Dermis microvascular lymphatic vessel endothelial cell (primary cell): ENCODE measurements around the gene BABAM1. TPM values are rescaled to one million over a fixed set of nuclear protein-coding genes. Genes with fewer than 3 reads are reported as not detected.
A peak's percentile ranks its signal among the peaks of the same experiment; 100 is the strongest.

Source experiments
- DNase-seq, 2 donors: peaks; one replicate each; pipeline versions ENCODE4 v3.0.0 to v3.0.0-alpha.2; 2010; ENCODE audit warnings: low read depth in 2 of 2
- total RNA-seq: library from RNA; depleted of rRNA; stranded (reverse); fragments of >200 nt; gene quantifications from 2 replicates; pipeline ENCODE4 v1.2.1, GENCODE V29; 2014

BABAM1 gene
- total RNA-seq, 1 donor from 2014 or later = 80.7 TPM

DNA sequence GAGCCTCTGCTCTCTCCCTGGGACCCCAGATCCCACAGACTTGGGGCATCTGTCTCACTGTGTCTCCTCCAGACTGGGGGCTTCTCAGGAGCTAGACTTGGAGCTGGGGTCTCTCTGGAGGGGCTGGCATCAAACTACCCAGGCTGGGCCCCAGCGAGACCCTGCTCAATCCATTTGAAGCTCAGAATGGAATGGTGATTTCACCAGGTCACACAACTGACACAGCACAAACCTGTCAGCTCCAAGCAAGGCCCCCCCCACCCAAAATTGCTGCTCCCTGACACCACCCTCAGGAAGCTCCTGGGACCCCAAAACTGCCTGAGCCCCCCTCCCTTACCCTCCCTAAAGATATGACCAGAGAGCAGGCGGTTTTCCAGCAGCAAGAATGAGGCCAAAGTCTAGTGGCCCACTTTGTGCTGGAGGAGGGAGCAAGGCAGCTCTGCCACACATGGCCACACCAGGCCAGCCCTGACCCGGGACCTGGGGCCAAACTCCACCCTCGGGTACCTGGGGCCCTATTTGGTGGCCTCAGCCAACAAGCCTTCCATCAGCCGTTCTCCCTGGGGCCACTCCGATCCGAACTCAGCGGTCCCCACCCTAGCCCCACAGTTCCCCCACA, 23.9 kb upstream of the BABAM1 start:
- no peak for DNase-seq

DNA sequence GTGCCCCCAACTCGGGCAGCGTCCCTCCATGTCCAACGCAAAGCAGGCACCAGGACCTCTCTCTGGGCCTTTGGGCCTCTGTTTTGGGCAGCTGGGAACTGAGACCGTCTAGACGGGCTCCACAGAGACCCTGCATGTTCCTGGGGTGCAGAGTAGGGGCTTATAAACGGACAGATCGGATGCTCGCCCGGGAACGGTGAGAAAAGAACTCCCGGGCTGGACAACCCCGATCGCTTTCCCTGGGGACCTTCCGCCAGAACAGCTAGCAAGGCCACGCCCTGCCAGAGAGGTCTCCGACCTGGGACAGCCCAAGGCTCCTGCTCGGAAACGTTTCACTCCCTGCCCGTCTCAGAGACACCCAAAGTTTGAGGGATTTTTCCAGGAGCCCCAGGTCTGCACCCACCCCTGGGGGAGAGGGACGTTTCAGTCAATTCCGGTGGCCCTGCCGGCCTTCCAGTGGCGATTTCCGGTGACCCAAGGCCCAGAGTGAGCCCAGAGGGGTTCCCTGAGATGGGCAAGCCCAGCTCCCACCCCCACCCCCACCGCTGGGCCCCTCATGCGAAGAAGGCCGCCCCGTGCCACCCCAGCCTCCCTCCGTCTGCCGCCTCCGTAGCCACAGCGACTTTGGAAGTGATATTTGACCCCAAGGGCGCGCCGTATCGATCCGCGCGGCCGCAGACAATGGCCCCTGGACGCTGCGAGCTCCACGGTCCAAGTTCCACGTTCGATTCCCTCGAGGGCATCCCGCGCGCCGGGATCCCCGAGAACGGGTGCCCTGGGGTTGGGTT, 23.2 kb upstream of the BABAM1 start:
- DNase-seq = no peak

GRCh38 chr19:17244618-17245534, 22.4 kb upstream of the BABAM1 start:
- no peak for DNase-seq

- no peak for DNase-seq
These were observed 21.7 kb upstream of the BABAM1 start, which contains the start of gene NR2F6 for GRCh38 chr19:17245535-17245984. Gene NR2F6, minus strand, starts transcription at chr19:17245919. Its CDS starts 699 bp downstream, at chr19:17245220.

GRCh38 chr19:17246681-17247425, 20.4 kb upstream of the BABAM1 start:
- no peak for DNase-seq

GRCh38 chr19:17248011-17248776, 19.0 kb upstream of the BABAM1 start:
- DNase-seq = no peak

DNA sequence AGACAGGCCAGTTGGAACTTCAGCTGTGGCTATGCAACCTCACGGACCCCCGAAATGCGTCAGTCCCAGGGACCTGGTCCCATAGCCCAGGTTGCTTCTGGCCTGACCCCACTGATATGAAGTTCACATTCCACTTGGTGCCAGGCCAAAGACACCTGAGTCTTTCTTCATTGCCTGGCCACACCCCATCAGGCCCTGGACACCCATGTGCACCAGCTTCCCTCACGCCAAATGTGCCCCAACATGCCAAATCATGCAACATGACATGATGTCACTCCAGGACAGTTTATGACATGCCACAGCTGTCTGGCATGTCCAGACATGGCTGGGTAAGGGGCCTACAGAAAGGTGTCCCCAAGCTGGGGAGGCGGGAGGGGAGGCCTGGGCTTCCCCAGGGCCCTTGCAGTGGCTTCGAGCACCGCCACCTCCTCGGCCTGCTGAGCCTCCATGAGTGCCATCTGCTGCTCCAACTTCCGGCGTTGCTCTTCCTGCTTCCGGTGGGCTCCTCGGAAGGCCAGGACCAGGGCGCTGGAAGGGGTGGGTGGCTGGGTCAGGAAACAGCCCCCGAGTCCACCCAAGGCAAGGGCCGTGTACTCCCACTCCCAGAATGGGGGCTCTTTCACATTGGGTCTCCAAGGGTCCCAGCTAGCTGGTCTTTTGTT, 17.2 kb upstream of the BABAM1 start:
- DNase-seq = no peak

- no peak for DNase-seq
These were observed 12.6 kb upstream of the BABAM1 start for GRCh38 chr19:17254636-17255035.

DNA sequence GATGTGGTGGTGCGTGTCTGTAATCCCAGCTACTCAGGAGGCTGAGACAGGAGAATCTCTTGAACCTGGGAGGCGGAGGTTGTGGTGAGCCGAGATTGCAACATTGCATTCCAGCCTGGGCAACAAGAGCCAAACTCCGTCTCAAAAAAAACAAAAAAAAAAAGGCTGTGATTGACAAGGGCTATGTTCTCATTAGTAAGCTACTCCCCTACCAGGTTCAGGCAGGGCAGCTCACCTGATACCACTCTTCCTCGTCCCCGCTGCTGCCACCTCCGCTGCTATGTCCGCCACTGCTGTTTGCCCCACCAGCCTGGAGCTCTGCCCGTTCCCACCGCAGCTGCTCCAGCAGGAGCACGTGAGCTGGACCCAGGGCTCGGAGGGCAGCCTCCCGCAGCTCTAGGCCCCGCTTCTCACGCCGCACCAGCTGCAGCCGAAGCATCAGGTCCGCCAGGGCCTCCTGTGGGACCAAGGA, 12.1 kb upstream of the BABAM1 start:
- no peak for DNase-seq

GRCh38 chr19:17256130-17256529, 11.1 kb upstream of the BABAM1 start:
- DNase-seq = no peak

GRCh38 chr19:17259118-17259780, 8.0 kb upstream of the BABAM1 start:
- no peak for DNase-seq

GRCh38 chr19:17259934-17260333, 7.3 kb upstream of the BABAM1 start:
- no peak for DNase-seq

DNA sequence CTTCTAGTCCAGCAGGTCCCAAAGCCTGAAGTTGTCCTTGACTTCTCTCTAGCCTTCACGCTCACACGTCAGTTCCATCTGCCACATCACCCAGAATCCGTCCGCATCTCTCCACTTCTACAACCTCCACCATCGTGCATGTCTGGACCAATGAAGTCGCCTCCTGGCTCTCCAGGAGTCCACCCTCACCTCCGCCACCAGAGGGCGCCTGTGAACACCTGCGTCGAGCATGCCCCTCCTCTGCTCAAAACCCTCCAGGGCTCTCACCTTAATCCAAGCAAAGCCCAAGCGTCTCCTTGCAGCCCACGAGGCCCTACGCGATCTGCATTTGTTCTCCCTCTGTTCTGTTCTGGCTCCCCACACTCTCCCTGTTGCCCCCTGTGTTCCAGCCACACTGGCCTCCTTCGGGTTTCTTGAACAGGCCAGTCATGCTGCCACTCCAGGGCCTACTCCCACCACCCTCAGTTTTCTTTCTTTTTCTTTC, 6.4 kb upstream of the BABAM1 start:
- DNase-seq = peak; percentile 57 to 79

DNA sequence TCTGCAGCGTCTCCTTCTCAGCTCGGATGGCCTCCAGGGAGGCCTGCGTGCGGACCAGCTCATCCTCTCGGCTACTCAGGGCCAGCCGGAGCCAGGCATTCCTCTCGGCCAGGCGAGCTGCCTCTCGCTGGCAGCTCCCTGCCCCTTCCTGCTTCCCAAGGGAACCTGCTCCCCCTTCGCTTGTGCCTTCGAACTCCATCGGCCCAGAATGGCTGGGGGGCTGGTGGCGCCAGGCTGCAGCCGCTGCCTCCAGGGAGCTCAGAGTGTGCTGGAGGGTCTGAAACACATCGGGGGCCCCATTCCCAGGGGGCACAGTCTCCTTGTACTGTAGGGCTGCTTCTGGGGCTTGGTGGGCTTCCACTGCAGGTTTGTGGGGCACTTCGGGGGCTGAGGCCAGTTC, 4.7 kb upstream of the BABAM1 start:
- DNase-seq = peak in 1 of 2 donors; percentile 10

- DNase-seq = peak in 1 of 2 donors; percentile 11
These were observed 3.3 kb upstream of the BABAM1 start for GRCh38 chr19:17263712-17264640.

- DNase-seq = peak; percentile 90 to 93
These were observed 2.6 kb upstream of the BABAM1 start, which contains the start of gene USHBP1 for GRCh38 chr19:17264641-17264979. Gene USHBP1, minus strand, starts transcription at chr19:17264745. Its CDS starts 446 bp downstream, at chr19:17264299.

DNA sequence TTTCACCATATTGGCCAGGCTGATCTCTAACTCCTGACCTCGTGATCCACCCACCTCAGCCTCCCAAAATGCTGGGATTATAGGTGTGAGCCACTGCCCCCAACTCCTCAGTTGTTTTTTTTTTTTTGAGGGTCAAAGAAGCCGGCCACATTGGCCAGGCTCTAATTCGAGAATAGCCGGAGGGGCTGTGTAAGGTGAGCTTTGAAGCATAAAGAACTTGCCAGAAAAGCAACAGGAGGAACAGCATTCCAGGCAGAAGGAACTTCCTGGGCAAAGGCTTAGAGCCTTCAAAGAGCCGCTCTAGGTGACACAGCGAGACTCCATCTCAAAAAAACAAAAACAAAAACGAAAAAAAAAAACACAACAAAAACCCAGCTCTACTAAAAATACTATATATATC, 1.2 kb upstream of the BABAM1 start:
- no peak for DNase-seq

DNA sequence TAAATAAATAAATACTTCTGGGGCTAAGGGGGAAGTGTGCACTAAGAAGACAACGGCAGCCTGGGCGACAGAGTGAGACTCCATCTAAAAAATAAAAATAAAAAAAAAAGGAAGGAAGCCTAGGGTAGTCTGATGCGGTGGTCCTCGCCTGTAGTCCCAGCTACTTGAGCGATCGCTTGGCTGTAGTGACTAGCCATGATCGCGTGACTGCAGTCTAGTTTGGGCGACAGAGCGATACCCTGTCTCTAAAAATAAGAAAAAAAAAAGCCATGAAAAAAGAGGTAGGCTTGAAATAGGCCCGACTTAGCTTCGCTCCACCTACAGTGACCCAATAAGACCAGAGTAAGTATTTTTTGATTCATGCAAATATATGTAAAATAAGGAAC, 661 bp upstream of the BABAM1 start:
- no peak for DNase-seq
